GM23338 (cell line): ENCODE data around the gene CHAC1. TPM values are rescaled to one million over a fixed set of nuclear protein-coding genes. Genes with fewer than 3 reads are reported as not detected.

Experiments
- ATAC-seq: fragments of 200-7000 bp; cut with Tn5 transposase; 3 replicates; pipeline ENCODE4 v1.9.1; 2020
- DNase-seq: peaks from one replicate; pipeline ENCODE4 v3.0.0-alpha.2; 2015; ENCODE audit warnings: low spot score
- H2AFZ ChIP-seq: fragments of 200-600 bp; sonication (generic); 2 replicates; pipeline ENCODE4 v1.8.0; 2016; ENCODE audit warnings: antibody characterized with exemption, mild to moderate bottlenecking, moderate library complexity
- H3F3A ChIP-seq: fragments of 200-600 bp; sonication (generic); replicated peaks from 2 replicates; pipeline ENCODE4 v1.8.0; 2017; ENCODE audit warnings: antibody characterized with exemption, mixed run types, low read depth
- H3K27ac ChIP-seq: fragments of 200-600 bp; sonication (generic); 2 replicates; pipeline ENCODE4 v1.6.1; 2016; ENCODE audit warnings: low read depth
- H3K27me3 ChIP-seq: fragments of 200-600 bp; sonication (generic); 2 replicates; pipeline ENCODE4 v1.8.0; 2016; ENCODE audit warnings: mild to moderate bottlenecking, mixed run types, moderate library complexity; ENCODE audit not compliant: insufficient read depth
- H3K36me3 ChIP-seq: fragments of 200-600 bp; sonication (generic); 2 replicates; pipeline ENCODE4 v1.8.0; 2016; ENCODE audit warnings: mild to moderate bottlenecking; ENCODE audit not compliant: insufficient read depth
- H3K4me1 ChIP-seq: fragments of 200-600 bp; sonication (generic); 2 replicates; pipeline ENCODE4 v1.8.0; 2016; ENCODE audit warnings: mild to moderate bottlenecking, moderate library complexity; ENCODE audit not compliant: insufficient read depth
- H3K4me2 ChIP-seq: fragments of 200-600 bp; sonication (generic); 2 replicates; pipeline ENCODE4 v1.7.1; 2017; ENCODE audit warnings: mixed run types
- H3K4me3 ChIP-seq: fragments of 200-600 bp; sonication (generic); 2 replicates; pipeline ENCODE4 v1.6.1; 2016; ENCODE audit warnings: mixed run types
- H3K79me2 ChIP-seq: fragments of 200-600 bp; sonication (generic); replicated peaks from 2 replicates; pipeline ENCODE4 v1.8.0; 2017; ENCODE audit warnings: mild to moderate bottlenecking; ENCODE audit not compliant: insufficient read depth
- H3K9me2 ChIP-seq: fragments of 200-600 bp; sonication (generic); 2 replicates; pipeline ENCODE4 v1.8.0; 2017; ENCODE audit not compliant: insufficient read depth
- H4K20me1 ChIP-seq: fragments of 200-600 bp; sonication (generic); replicated peaks from 2 replicates; pipeline ENCODE4 v1.8.0; 2017; ENCODE audit warnings: mild to moderate bottlenecking; ENCODE audit not compliant: insufficient read depth
- H3K27ac Mint-ChIP-seq: 2 replicates; pipeline ENCODE4 v1.8.0; 2020; ENCODE audit warnings: inconsistent platforms, mild to moderate bottlenecking, moderate library complexity, mixed read lengths
- H3K27me3 Mint-ChIP-seq: 3 replicates; pipeline ENCODE4 v1.8.0; 2022; ENCODE audit warnings: low read depth, mild to moderate bottlenecking, moderate library complexity, mixed read lengths, inconsistent platforms; ENCODE audit not compliant: insufficient read depth, poor library complexity
- H3K36me3 Mint-ChIP-seq: 3 replicates; pipeline ENCODE4 v1.8.0; 2021; ENCODE audit warnings: low read depth, mild to moderate bottlenecking, inconsistent platforms, moderate library complexity, mixed read lengths
- H3K4me1 Mint-ChIP-seq: 3 replicates; pipeline ENCODE4 v1.8.0; 2020; ENCODE audit warnings: mild to moderate bottlenecking, inconsistent platforms, mixed read lengths
- H3K4me3 Mint-ChIP-seq: 3 replicates; pipeline ENCODE4 v1.8.0; 2021; ENCODE audit warnings: moderate library complexity, mild to moderate bottlenecking, inconsistent platforms, mixed read lengths
- H3K9me3 Mint-ChIP-seq: 3 replicates; pipeline ENCODE4 v1.8.0; 2020; ENCODE audit warnings: moderate library complexity, mild to moderate bottlenecking, inconsistent platforms, mixed read lengths
- CTCF ChIP-seq, 2 experiments: fragments of 200-600 bp in 1 of 2; sonication (generic) in 1 of 2; conservative IDR thresholded peaks; 2 replicates each; pipeline versions ENCODE4 v1.5.1 to v1.6.1; 2016 to 2017; ENCODE audit warnings: antibody characterized with exemption in 2 of 2, low read depth in 2 of 2, mild to moderate bottlenecking in 2 of 2, moderate library complexity in 1 of 2
- EZH2phosphoT487 ChIP-seq: fragments of 200-600 bp; sonication (generic); IDR thresholded peaks from one replicate; pipeline ENCODE4 v1.8.1; 2018; ENCODE audit warnings: antibody characterized with exemption; ENCODE audit not compliant: unreplicated experiment
- NANOG ChIP-seq: IDR thresholded peaks from 2 replicates; pipeline ENCODE4 v1.6.1; 2016; ENCODE audit warnings: antibody characterized with exemption, borderline replicate concordance
- STAT1 ChIP-seq: IDR thresholded peaks from one replicate; pipeline ENCODE4 v1.6.1; 2016; ENCODE audit warnings: antibody characterized with exemption; ENCODE audit not compliant: unreplicated experiment
- ZNF114 ChIP-seq: fragments of 250-450 bp; sonication (Bioruptor Pico); IDR thresholded peaks from 2 replicates; pipeline ENCODE4 v1.5.0; 2020; ENCODE audit warnings: mild to moderate bottlenecking, moderate library complexity
- ZNF331 ChIP-seq: fragments of 250-450 bp; sonication (Bioruptor Pico); IDR thresholded peaks from 2 replicates; pipeline ENCODE4 v1.5.0; 2020; ENCODE audit warnings: low read depth, mild to moderate bottlenecking, moderate library complexity
- ZNF462 ChIP-seq: fragments of 250-450 bp; sonication (Bioruptor Pico); IDR thresholded peaks from 2 replicates; pipeline ENCODE4 v1.5.0; 2020; ENCODE audit warnings: mild to moderate bottlenecking, moderate library complexity
- polyA plus RNA-seq: library from polyadenylated mRNA; unstranded; fragments of >200 nt; fragmentation: Nextera tagmentation; extraction: Ambion mirVana; gene quantifications from 2 replicates; pipeline ENCODE4 v1.2.1, GENCODE V29; 2016
- total RNA-seq: library from RNA; depleted of rRNA; stranded (reverse); fragments of >200 nt; shearing (Covaris generic); gene quantifications from 2 replicates; pipeline ENCODE4 v1.2.3, GENCODE V29; 2014
- TF ChIP-seq, protein P1 (sequence below): IDR thresholded peaks from 2 replicates; pipeline ENCODE4 v1.6.1; 2016; ENCODE audit warnings: antibody characterized with exemption
- TF ChIP-seq, protein P2 (sequence below): IDR thresholded peaks from one replicate; pipeline ENCODE4 v1.6.1; 2018; ENCODE audit warnings: antibody characterized with exemption; ENCODE audit not compliant: unreplicated experiment

The CHAC1 gene
- total and polyA plus RNA-seq, 2 experiments from 2014 or later, result 73.0 to 124 TPM

GRCh38 chr15:40956541-40956982 lies 3.3 kb downstream of the CHAC1 start:
- DNase-seq (no peak), ATAC-seq (no peak)
- peaks cover 31% of the 10 kb centered on the region for H3K79me2 ChIP-seq
- H3K36me3 ChIP-seq, result peaks cover 7% of the 10 kb centered on the region
- H3K27me3 Mint-ChIP-seq, result peaks cover 52% of the 10 kb centered on the region
- H3K4me2 ChIP-seq, result no peak overlapping the region; the same call in 1 of the 2 replicates
- no peaks in the 10 kb centered on the region; the same call in 1 of the 2 replicates for H4K20me1 ChIP-seq
- H3K4me3 ChIP-seq, result no peak overlapping the region
- peaks cover 62% of the 10 kb centered on the region for H3K4me1 Mint-ChIP-seq
- no peak overlapping the region for H2AFZ ChIP-seq
- TF ChIP-seq, protein P1, sequence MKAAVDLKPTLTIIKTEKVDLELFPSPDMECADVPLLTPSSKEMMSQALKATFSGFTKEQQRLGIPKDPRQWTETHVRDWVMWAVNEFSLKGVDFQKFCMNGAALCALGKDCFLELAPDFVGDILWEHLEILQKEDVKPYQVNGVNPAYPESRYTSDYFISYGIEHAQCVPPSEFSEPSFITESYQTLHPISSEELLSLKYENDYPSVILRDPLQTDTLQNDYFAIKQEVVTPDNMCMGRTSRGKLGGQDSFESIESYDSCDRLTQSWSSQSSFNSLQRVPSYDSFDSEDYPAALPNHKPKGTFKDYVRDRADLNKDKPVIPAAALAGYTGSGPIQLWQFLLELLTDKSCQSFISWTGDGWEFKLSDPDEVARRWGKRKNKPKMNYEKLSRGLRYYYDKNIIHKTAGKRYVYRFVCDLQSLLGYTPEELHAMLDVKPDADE, result no peak
- TF ChIP-seq STAT1 (no peak), ZNF114 (CRISPR knock-in tag) (no peak), CTCF (conservative IDR thresholded peaks at IDR 0.05; ENCODE audit: low read depth in 2 of 2) (no peak), NANOG (no peak), EZH2phosphoT487 (no peak), ZNF331 (CRISPR knock-in tag) (no peak), ZNF462 (no peak)
- TF ChIP-seq, protein P2, sequence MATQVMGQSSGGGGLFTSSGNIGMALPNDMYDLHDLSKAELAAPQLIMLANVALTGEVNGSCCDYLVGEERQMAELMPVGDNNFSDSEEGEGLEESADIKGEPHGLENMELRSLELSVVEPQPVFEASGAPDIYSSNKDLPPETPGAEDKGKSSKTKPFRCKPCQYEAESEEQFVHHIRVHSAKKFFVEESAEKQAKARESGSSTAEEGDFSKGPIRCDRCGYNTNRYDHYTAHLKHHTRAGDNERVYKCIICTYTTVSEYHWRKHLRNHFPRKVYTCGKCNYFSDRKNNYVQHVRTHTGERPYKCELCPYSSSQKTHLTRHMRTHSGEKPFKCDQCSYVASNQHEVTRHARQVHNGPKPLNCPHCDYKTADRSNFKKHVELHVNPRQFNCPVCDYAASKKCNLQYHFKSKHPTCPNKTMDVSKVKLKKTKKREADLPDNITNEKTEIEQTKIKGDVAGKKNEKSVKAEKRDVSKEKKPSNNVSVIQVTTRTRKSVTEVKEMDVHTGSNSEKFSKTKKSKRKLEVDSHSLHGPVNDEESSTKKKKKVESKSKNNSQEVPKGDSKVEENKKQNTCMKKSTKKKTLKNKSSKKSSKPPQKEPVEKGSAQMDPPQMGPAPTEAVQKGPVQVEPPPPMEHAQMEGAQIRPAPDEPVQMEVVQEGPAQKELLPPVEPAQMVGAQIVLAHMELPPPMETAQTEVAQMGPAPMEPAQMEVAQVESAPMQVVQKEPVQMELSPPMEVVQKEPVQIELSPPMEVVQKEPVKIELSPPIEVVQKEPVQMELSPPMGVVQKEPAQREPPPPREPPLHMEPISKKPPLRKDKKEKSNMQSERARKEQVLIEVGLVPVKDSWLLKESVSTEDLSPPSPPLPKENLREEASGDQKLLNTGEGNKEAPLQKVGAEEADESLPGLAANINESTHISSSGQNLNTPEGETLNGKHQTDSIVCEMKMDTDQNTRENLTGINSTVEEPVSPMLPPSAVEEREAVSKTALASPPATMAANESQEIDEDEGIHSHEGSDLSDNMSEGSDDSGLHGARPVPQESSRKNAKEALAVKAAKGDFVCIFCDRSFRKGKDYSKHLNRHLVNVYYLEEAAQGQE, result no peak
- H3K9me3 Mint-ChIP-seq, result no peaks in the 10 kb centered on the region; the same call in none of the 3 replicates
- no peaks in the 10 kb centered on the region for H3K27me3 ChIP-seq
- H3K4me1 ChIP-seq, result peaks cover 32% of the 10 kb centered on the region
- no peaks in the 10 kb centered on the region for H3K9me2 ChIP-seq
- H3K27ac Mint-ChIP-seq, result 0 out of 2 replicates have a peak overlapping the region, but pooled peaks have one; percentile 7
- peak overlapping the region; percentile 55; the same call in 1 of the 2 replicates for H3K27ac ChIP-seq
- H3K4me3 Mint-ChIP-seq, result peak overlapping the region; percentile 94
- H3K36me3 Mint-ChIP-seq, result peaks cover 48% of the 10 kb centered on the region
- peaks cover 34% of the 10 kb centered on the region for H3F3A ChIP-seq
